HUDEP-2 (cell line): Measurements from ENCODE around the gene GPR4.

Experiments
- DNase-seq, 76 experiments: peaks; one replicate each; lab custom pipeline; 2025; ENCODE audit not compliant: unreplicated experiment in 76 of 76; lab: John Stamatoyannopoulos, UW

GPR4 gene

DNA sequence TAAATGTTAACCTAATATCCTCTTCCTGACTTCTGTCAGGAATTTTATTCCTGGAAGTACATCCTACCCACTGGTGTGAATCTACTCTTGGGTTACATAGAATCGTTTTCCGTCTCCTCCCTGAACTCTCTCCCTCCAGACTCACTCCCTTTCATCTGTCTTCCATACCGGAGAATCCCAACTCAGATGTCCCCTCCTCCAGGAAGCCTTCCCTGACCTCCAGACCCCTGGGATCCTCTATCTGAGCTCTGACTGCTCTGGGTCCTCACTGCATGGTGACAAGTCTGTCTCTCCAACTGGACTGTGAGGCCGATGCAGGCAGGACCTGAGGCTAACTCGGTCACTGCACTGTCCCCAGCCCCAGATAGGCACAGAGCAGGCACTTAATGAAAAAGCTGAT is 42.0 kb downstream of the GPR4 start:
- no peak for DNase-seq

DNA sequence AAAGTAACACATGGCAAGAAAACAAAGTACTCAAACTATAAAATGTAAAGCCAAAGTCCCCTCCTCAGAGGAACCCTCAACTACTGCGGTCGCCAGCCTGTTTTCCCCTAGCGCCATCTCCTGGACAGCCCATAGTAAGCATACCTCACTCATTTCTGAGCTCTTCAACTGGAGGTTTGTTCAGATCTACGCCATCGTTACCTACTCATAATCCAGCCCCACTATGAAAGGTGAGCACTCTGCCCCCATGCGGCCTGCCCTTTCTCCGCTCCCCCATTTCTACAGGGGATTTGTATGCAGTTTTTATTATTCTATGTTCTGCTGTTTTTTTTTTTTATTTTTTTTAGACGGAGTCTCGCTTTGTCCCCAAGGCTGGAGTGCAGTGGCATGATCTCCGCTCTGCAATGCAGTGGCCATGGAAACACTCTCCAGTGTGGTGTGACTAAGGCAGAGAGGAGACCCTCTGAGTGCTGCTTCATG is 43.6 kb downstream of the GPR4 start:
- peak in 38 of 76 experiments; percentile 14 to 70 (median 38) for DNase-seq

DNA sequence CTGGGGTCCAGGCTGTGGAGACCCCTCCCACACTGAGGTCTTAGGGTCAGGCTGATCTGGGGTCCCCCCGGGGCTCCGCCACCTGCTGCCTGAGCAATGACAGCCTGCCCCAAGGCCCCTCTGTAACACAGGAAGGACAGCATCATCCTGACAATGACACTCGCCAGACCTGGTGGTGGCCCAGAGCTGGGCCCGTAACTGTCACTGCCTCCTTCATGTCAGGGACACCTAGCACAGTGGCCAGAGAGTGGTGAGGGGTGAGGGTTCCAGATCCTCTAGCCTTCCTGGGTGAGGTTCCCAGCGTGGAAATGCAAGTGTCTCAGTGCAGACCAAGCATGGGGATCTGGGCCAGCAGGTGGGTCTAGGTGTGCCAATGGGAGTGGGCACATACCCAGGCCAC is 45.2 kb downstream of the GPR4 start:
- no peak for DNase-seq

DNA sequence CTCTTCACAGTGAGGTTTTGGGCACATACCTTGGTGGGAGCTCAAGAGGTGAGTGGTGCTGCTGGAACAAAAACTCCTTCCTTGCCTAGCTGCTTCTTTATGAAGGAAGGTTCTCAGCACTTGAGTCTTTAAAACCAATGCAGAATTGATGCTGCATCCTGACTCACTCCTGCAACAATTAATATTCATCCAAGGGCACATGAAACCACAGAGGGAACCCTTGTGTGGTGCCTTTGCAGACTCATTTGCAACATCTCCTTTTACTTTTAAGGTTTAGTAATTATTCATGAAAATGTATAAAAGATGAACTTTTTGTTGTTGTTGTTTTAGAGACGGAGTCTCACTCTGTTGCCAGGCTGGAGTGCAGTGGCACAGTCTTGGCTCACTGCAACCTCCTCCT is 47.5 kb downstream of the GPR4 start:
- DNase-seq, result no peak

DNA sequence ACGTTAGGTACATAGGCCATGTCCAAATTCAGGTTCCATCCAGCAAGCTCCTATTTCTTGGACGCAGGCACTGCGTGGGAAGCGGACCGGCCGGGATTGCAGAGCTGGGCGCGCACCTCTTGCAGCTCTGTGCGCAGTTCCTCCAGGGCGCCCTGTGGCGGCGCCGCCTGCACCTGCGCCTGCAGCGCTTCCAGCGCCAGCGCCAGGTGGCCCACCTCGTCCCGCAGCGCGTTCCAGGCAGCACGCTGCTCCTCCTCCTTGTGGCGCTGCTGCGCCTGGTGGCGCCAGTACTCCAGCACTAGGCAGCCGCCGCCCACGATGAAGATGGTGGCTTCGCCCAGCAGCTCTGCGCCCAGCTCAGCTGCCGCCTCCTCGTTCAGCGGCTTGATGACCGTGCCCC is 48.5 kb downstream of the GPR4 start:
- DNase-seq, result no peak

- DNase-seq, result no peak
Observed at GRCh38 chr19:45547965-45548609, 53.9 kb downstream of the GPR4 start.

DNA sequence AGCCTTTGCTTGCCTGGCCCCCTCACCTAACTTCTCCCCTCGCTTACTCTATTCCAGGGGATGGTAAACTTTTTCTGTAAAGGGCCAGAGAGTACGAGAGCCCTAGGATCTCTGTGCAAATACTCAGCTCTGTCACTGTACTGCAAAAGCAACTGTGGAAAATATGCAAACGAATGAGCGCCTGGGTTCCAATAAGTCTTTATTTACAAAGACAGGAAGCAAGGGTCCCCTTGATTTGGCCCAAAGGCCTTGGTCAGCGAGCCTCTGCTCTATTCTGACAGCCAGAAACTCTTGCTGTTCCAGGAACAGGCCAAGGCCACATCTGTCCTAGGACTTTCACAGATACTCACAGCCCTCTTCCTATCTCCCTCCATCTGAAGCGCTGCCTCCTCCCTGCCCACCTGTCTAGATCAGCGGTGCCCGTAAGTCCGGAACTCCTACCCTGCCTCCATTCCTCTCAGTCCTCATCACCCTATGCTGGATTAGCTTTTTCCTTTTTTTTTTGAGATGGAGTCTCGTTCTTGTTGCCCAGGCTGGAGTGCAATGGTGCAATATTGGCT is 54.7 kb downstream of the GPR4 start:
- DNase-seq, result no peak

DNA sequence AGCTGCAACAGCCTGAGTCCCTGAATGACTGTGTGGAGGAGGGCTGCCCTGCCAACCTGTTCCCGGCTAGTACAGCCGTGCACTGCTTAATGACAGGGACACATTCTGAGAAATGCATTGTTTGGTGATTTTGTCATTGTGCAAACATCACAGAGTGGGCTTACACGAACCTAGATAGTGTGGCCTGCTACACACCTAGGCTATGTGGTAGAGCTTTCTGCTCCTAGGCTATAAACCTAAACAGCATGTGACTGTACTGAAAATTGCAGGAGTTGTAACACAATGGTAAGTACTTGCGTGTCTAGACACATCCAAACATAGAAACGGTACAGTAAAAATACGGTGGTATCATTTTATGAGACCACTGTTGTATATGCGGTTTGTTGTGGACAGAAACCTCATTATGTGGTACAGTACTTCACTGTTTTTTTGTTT is 59.8 kb downstream of the GPR4 start:
- DNase-seq, result no peak
